Thoracic aorta (tissue), 2 donors: ENCODE results near the gene IGSF9B. TPM values are rescaled to one million over a fixed set of nuclear protein-coding genes. Genes with fewer than 3 reads are reported as not detected.
A peak's percentile ranks its signal among the peaks of the same experiment; 100 is the strongest.

Experiments used
- ATAC-seq: fragments of 150-250 bp; one replicate; pipeline ENCODE4 v1.8.0; 2017; ENCODE audit warnings: low read depth; ENCODE audit not compliant: insufficient number of reproducible peaks, low FRiP score
- DNase-seq: peaks from one replicate; pipeline ENCODE4 v3.0.0-alpha.2; 2020; ENCODE audit warnings: low spot score
- H3K27ac ChIP-seq, 2 donors: fragments of 200-600 bp; sonication (generic); 1 replicate in 1 of 2; 2 replicates in 1 of 2; pipeline ENCODE4 v1.5.1; 2016; ENCODE audit warnings: mild to moderate bottlenecking in 2 of 2, moderate library complexity in 2 of 2
- H3K27me3 ChIP-seq: fragments of 200-600 bp; sonication (generic); replicated peaks from 2 replicates; pipeline ENCODE4 v1.6.0; 2016; ENCODE audit warnings: mild to moderate bottlenecking; ENCODE audit not compliant: insufficient read depth
- H3K36me3 ChIP-seq: fragments of 200-600 bp; sonication (generic); one replicate; pipeline ENCODE4 v1.5.1; 2016
- H3K4me1 ChIP-seq, 2 donors: fragments of 200-600 bp; sonication (generic); 1 replicate in 1 of 2; 2 replicates in 1 of 2; pipeline versions ENCODE4 v1.5.1 to v1.6.0; 2016; ENCODE audit warnings: low read depth in 2 of 2, mild to moderate bottlenecking in 1 of 2; ENCODE audit not compliant: control insufficient read depth in 1 of 2
- H3K4me3 ChIP-seq: fragments of 200-600 bp; sonication (generic); 2 replicates; pipeline ENCODE4 v1.5.1; 2016; ENCODE audit warnings: mild to moderate bottlenecking
- H3K9me3 ChIP-seq: fragments of 200-600 bp; sonication (generic); 2 replicates; pipeline ENCODE4 v1.5.1; 2016
- total RNA-seq, 2 donors: library from RNA; depleted of rRNA; stranded (reverse); fragments of >200 nt; gene quantifications; one replicate each; pipeline versions ENCODE4 v1.1.0 to v1.2.3, GENCODE V29; 2016
- TF ChIP-seq, protein P1 (sequence below): fragments of 200-600 bp; sonication (generic); IDR thresholded peaks from one replicate; pipeline ENCODE4 v1.5.1; 2019; ENCODE audit warnings: antibody characterized with exemption

IGSF9B gene
- total RNA-seq, 2 donors from 2014 or later, result 67.1 to 77.2 TPM

DNA sequence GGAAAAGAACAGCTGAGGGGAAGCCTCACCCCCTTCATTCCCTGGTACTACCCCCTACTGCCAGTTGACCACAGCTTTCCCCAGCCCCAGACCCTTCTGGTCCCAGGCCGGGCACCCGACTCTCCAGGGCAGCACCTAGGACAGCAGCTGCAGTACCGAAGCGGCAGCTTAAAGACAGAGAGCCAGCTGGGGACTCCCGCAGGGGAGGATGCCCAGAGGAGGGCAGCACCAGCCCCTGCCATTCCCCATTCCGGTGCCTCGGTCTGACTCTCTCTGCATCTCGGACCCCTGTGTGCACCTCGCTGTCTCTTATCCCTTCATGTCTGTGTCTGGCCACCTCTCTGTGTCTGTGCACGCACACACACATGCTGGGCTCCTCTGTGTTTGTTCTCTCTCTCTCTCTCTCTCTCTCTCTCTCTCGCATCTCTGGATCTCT, 9.4 kb downstream of the IGSF9B start:
- Histone ChIP-seq H3K36me3 (peaks cover 13% of the 10 kb centered on the region), H3K27me3 (no peaks in the 10 kb centered on the region), H3K27ac (no peak overlapping the region), H3K4me1 (peaks cover 46 to 74% of the 10 kb centered on the region in 2 donors), H3K4me3 (peak overlapping the region; percentile 22), H3K9me3 (no peaks in the 10 kb centered on the region)
- TF ChIP-seq, protein P1, sequence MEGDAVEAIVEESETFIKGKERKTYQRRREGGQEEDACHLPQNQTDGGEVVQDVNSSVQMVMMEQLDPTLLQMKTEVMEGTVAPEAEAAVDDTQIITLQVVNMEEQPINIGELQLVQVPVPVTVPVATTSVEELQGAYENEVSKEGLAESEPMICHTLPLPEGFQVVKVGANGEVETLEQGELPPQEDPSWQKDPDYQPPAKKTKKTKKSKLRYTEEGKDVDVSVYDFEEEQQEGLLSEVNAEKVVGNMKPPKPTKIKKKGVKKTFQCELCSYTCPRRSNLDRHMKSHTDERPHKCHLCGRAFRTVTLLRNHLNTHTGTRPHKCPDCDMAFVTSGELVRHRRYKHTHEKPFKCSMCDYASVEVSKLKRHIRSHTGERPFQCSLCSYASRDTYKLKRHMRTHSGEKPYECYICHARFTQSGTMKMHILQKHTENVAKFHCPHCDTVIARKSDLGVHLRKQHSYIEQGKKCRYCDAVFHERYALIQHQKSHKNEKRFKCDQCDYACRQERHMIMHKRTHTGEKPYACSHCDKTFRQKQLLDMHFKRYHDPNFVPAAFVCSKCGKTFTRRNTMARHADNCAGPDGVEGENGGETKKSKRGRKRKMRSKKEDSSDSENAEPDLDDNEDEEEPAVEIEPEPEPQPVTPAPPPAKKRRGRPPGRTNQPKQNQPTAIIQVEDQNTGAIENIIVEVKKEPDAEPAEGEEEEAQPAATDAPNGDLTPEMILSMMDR, result peak; percentile 40
- DNase-seq (no peak), ATAC-seq (no peak)

DNA sequence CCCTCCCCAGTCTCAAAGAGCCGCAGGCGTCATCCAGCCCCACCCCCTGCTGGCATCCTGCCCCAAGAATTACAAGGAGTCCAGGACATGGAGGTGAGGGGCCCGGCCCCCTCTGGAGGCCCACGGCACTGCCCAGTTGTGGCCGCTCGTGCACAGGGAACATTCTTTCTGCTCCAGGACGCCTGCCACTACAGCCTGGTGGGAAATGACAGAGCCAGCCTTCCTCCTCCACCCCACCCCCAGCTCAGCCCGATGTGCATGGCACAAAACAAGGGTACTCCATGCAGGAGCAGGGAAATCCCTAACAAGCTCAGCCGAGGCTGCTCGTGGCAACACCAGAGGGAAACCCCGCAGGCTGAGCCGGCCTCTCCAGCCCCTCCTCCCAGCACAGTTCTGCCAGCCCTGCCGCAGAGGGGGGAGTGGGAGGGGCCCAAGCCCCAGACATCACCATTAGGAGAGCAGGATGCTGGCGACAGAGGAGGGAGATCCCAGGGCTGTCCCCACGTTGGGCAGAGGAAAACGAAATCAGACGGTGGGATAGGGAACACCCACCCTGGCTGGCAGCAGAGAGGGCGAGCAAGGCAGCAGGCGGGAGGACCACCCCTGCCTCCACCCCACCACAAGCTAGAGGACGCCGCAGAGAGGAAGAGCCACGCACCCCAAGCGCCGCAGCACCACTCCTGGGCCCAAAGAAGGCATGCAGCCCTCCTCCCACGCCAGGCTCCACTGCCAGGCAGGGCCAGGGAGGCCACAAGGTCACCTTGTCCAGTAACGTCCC, 10.0 kb downstream of the IGSF9B start:
- Histone ChIP-seq H3K27me3 (no peaks in the 10 kb centered on the region), H3K4me3 (peak overlapping the region; percentile 22), H3K27ac (no peak overlapping the region), H3K36me3 (peaks cover 17% of the 10 kb centered on the region), H3K9me3 (no peaks in the 10 kb centered on the region), H3K4me1 (peaks cover 43 to 69% of the 10 kb centered on the region in 2 donors)
- ATAC-seq (no peak), DNase-seq (no peak)
- TF ChIP-seq, protein P1, result no peak

DNA sequence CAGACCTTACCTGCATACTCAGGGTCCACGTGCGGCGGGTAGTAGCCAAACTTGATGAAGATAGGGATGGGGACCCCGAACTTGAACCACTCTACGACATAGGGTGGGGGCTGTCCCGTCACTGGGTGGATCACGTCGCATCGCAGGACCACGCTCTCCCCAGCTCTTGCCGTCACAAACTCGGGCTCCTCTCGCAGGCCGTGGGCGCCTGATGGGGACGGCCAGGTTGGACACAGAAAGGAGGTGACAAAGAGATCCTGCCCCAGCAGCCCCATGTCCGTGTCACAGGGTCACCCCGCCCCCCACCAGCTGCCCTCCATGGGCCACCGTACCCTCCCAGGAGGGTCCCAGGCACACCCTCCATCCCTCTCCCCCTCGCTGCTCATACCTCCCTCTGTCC, 10.7 kb downstream of the IGSF9B start:
- H3K36me3 ChIP-seq, result peaks cover 18% of the 10 kb centered on the region
- DNase-seq, result no peak
- H3K4me1 ChIP-seq, result peaks cover 39 to 63% of the 10 kb centered on the region in 2 donors
- no peak overlapping the region for H3K27ac ChIP-seq
- peak overlapping the region; percentile 5 for H3K4me3 ChIP-seq
- H3K27me3 ChIP-seq, result no peaks in the 10 kb centered on the region
- no peak for ATAC-seq
- TF ChIP-seq, protein P1, result no peak
- no peaks in the 10 kb centered on the region for H3K9me3 ChIP-seq

DNA sequence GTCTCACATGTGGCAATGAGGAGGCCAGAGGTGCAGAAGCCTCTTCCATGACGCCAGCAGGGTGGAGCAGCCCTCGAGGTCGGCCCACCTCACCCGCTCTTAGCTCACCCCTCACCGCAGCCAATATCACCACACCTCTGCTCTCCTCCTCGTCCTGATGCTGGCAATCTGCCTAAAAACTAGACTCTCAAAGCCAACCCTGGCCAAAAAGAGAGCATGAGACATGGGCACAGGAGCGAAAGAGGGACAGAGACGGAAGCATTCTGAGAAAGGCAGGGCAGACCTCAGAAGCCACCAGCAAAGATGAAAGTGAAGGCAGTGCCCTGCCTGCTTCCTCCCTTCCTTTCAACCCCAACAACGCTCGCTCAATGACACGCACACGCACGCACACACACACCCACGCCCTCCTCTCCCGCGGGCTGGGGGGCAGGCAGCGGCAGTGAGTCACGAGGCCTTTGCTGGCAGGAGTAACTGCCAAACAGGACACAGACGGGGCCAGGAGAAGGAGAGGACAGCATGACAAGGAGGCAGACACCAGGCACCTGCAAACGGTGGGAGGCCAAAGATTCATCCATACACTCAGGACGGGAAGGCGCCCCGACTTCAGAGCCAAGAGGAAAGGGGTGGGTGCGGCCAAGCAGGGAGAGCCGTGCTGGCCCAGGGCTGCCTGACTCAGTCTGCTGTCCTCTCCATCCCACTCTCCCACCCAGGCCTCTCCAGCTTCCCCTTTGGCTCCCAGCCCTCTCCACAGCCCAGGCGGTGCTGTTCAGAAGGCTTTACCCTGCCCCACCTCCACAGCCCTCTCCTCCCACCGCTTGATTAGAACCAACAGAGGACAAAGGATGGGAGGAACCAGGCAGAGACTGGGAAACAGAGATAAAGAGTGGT, 11.4 kb downstream of the IGSF9B start:
- H3K4me3 ChIP-seq, result peak overlapping the region; percentile 5
- H3K4me1 ChIP-seq, result peaks cover 36 to 55% of the 10 kb centered on the region in 2 donors
- DNase-seq (no peak), ATAC-seq (no peak)
- H3K27ac ChIP-seq, result no peak overlapping the region
- TF ChIP-seq, protein P1, result no peak
- H3K9me3 ChIP-seq, result no peaks in the 10 kb centered on the region
- peaks cover 18% of the 10 kb centered on the region for H3K36me3 ChIP-seq
- no peaks in the 10 kb centered on the region for H3K27me3 ChIP-seq
